ENCODE measurements around the gene PANX3.

Gene PANX3

GRCh38 chr11:124611064-124611463, at the start of gene PANX3:
PANX3 (plus strand) TSS chr11:124611428; CDS start chr11:124611557, 129 bp downstream.
- Histone ChIP-seq H3K27ac (ENCODE audit: low read depth, low read length) (no peak within 1 kb of the TSS), H3K4me3 (ENCODE audit: low read depth in 1 of 2, low read length in 2 of 2) (no peak within 1 kb of the TSS), H3K4me1 (ENCODE audit: insufficient read depth, low read length) (no peaks in the 10 kb centered on the region), H3K36me3 (ENCODE audit: insufficient read depth, low read length) (no peaks in the 10 kb centered on the region), H3K9ac (ENCODE audit: low read length) (no peak within 1 kb of the TSS), H3K9me3 (ENCODE audit: low read length) (no peaks in the 10 kb centered on the region), H3K27me3 (ENCODE audit: control insufficient read depth in 1 of 2, insufficient read depth in 2 of 2, low read length in 2 of 2) (no peaks in the 10 kb centered on the region)

GRCh38 chr11:124569697-124570096, 41.5 kb upstream of the PANX3 start, which contains the start of gene OR8A1:
OR8A1 (plus strand) TSS chr11:124569997; CDS start chr11:124570120, 123 bp downstream.
- Histone ChIP-seq H3K36me3 (ENCODE audit: insufficient read depth, low read length) (no peaks in the 10 kb centered on the region), H3K9me3 (ENCODE audit: low read length) (no peaks in the 10 kb centered on the region), H3K9ac (ENCODE audit: low read length) (no peak within 1 kb of the TSS), H3K27ac (ENCODE audit: low read depth, low read length) (no peak within 1 kb of the TSS), H3K4me3 (ENCODE audit: low read depth in 1 of 2, low read length in 2 of 2) (no peak within 1 kb of the TSS), H3K4me1 (ENCODE audit: insufficient read depth, low read length) (no peaks in the 10 kb centered on the region), H3K27me3 (ENCODE audit: control insufficient read depth in 1 of 2, insufficient read depth in 2 of 2, low read length in 2 of 2) (no peaks in the 10 kb centered on the region)

- H3K9ac ChIP-seq (ENCODE audit: low read length): no peak overlapping the region
- H3K27ac ChIP-seq (ENCODE audit: low read depth, low read length): no peak overlapping the region
- no peaks in the 10 kb centered on the region for H3K9me3 ChIP-seq (ENCODE audit: low read length)
- no peaks in the 10 kb centered on the region for H3K36me3 ChIP-seq (ENCODE audit: insufficient read depth, low read length)
- no peak overlapping the region for H3K4me3 ChIP-seq (ENCODE audit: low read depth in 1 of 2, low read length in 2 of 2)
- no peaks in the 10 kb centered on the region for H3K27me3 ChIP-seq (ENCODE audit: control insufficient read depth in 1 of 2, insufficient read depth in 2 of 2, low read length in 2 of 2)
- H3K4me1 ChIP-seq (ENCODE audit: insufficient read depth, low read length): no peaks in the 10 kb centered on the region
Measured at GRCh38 chr11:124570160-124570559, 41.1 kb upstream of the PANX3 start.

- Histone ChIP-seq H3K36me3 (ENCODE audit: insufficient read depth, low read length) (no peaks in the 10 kb centered on the region), H3K27ac (ENCODE audit: low read depth, low read length) (no peak overlapping the region), H3K9me3 (ENCODE audit: low read length) (no peaks in the 10 kb centered on the region), H3K4me1 (ENCODE audit: insufficient read depth, low read length) (no peaks in the 10 kb centered on the region), H3K4me3 (ENCODE audit: low read depth in 1 of 2, low read length in 2 of 2) (no peak overlapping the region), H3K27me3 (ENCODE audit: control insufficient read depth in 1 of 2, insufficient read depth in 2 of 2, low read length in 2 of 2) (no peaks in the 10 kb centered on the region), H3K9ac (ENCODE audit: low read length) (no peak overlapping the region)
Measured at GRCh38 chr11:124577716-124578427, 33.4 kb upstream of the PANX3 start.

GRCh38 chr11:124578761-124579160, 32.5 kb upstream of the PANX3 start:
- H3K4me3 ChIP-seq (ENCODE audit: low read depth in 1 of 2, low read length in 2 of 2): no peak overlapping the region
- H3K27me3 ChIP-seq (ENCODE audit: control insufficient read depth in 1 of 2, insufficient read depth in 2 of 2, low read length in 2 of 2): no peaks in the 10 kb centered on the region
- H3K27ac ChIP-seq (ENCODE audit: low read depth, low read length): no peak overlapping the region
- no peak overlapping the region for H3K9ac ChIP-seq (ENCODE audit: low read length)
- no peaks in the 10 kb centered on the region for H3K36me3 ChIP-seq (ENCODE audit: insufficient read depth, low read length)
- no peaks in the 10 kb centered on the region for H3K9me3 ChIP-seq (ENCODE audit: low read length)
- H3K4me1 ChIP-seq (ENCODE audit: insufficient read depth, low read length): no peaks in the 10 kb centered on the region

- Histone ChIP-seq H3K27me3 (ENCODE audit: control insufficient read depth in 1 of 2, insufficient read depth in 2 of 2, low read length in 2 of 2) (no peaks in the 10 kb centered on the region), H3K27ac (ENCODE audit: low read depth, low read length) (no peak overlapping the region), H3K9ac (ENCODE audit: low read length) (no peak overlapping the region), H3K36me3 (ENCODE audit: insufficient read depth, low read length) (no peaks in the 10 kb centered on the region), H3K4me1 (ENCODE audit: insufficient read depth, low read length) (no peaks in the 10 kb centered on the region), H3K4me3 (ENCODE audit: low read depth in 1 of 2, low read length in 2 of 2) (no peak overlapping the region), H3K9me3 (ENCODE audit: low read length) (no peaks in the 10 kb centered on the region)
Measured at GRCh38 chr11:124581817-124582216, 29.4 kb upstream of the PANX3 start.

- H3K9me3 ChIP-seq (ENCODE audit: low read length): no peaks in the 10 kb centered on the region
- no peak overlapping the region for H3K27ac ChIP-seq (ENCODE audit: low read depth, low read length)
- no peaks in the 10 kb centered on the region for H3K36me3 ChIP-seq (ENCODE audit: insufficient read depth, low read length)
- no peaks in the 10 kb centered on the region for H3K4me1 ChIP-seq (ENCODE audit: insufficient read depth, low read length)
- no peak overlapping the region for H3K4me3 ChIP-seq (ENCODE audit: low read depth in 1 of 2, low read length in 2 of 2)
- H3K9ac ChIP-seq (ENCODE audit: low read length): no peak overlapping the region
- H3K27me3 ChIP-seq (ENCODE audit: control insufficient read depth in 1 of 2, insufficient read depth in 2 of 2, low read length in 2 of 2): no peaks in the 10 kb centered on the region
Measured at GRCh38 chr11:124582565-124582964, 28.7 kb upstream of the PANX3 start.

GRCh38 chr11:124583781-124584180, 27.4 kb upstream of the PANX3 start:
- Histone ChIP-seq H3K9ac (ENCODE audit: low read length) (no peak overlapping the region), H3K36me3 (ENCODE audit: insufficient read depth, low read length) (no peaks in the 10 kb centered on the region), H3K27ac (ENCODE audit: low read depth, low read length) (no peak overlapping the region), H3K4me1 (ENCODE audit: insufficient read depth, low read length) (no peaks in the 10 kb centered on the region), H3K9me3 (ENCODE audit: low read length) (no peaks in the 10 kb centered on the region), H3K4me3 (ENCODE audit: low read depth in 1 of 2, low read length in 2 of 2) (no peak overlapping the region), H3K27me3 (ENCODE audit: control insufficient read depth in 1 of 2, insufficient read depth in 2 of 2, low read length in 2 of 2) (no peaks in the 10 kb centered on the region)

GRCh38 chr11:124584681-124585372, 26.4 kb upstream of the PANX3 start:
- H3K27me3 ChIP-seq (ENCODE audit: control insufficient read depth in 1 of 2, insufficient read depth in 2 of 2, low read length in 2 of 2): no peaks in the 10 kb centered on the region
- H3K4me3 ChIP-seq (ENCODE audit: low read depth in 1 of 2, low read length in 2 of 2): no peak overlapping the region
- no peaks in the 10 kb centered on the region for H3K9me3 ChIP-seq (ENCODE audit: low read length)
- no peak overlapping the region for H3K9ac ChIP-seq (ENCODE audit: low read length)
- H3K27ac ChIP-seq (ENCODE audit: low read depth, low read length): no peak overlapping the region
- H3K36me3 ChIP-seq (ENCODE audit: insufficient read depth, low read length): no peaks in the 10 kb centered on the region
- no peaks in the 10 kb centered on the region for H3K4me1 ChIP-seq (ENCODE audit: insufficient read depth, low read length)

- H3K36me3 ChIP-seq (ENCODE audit: insufficient read depth, low read length): no peaks in the 10 kb centered on the region
- no peak overlapping the region for H3K27ac ChIP-seq (ENCODE audit: low read depth, low read length)
- H3K27me3 ChIP-seq (ENCODE audit: control insufficient read depth in 1 of 2, insufficient read depth in 2 of 2, low read length in 2 of 2): no peaks in the 10 kb centered on the region
- H3K4me1 ChIP-seq (ENCODE audit: insufficient read depth, low read length): no peaks in the 10 kb centered on the region
- no peaks in the 10 kb centered on the region for H3K9me3 ChIP-seq (ENCODE audit: low read length)
- H3K9ac ChIP-seq (ENCODE audit: low read length): no peak overlapping the region
- H3K4me3 ChIP-seq (ENCODE audit: low read depth in 1 of 2, low read length in 2 of 2): no peak overlapping the region
Measured at GRCh38 chr11:124586238-124586860, 24.9 kb upstream of the PANX3 start.

- Histone ChIP-seq H3K9me3 (ENCODE audit: low read length) (no peaks in the 10 kb centered on the region), H3K27ac (ENCODE audit: low read depth, low read length) (no peak overlapping the region), H3K27me3 (ENCODE audit: control insufficient read depth in 1 of 2, insufficient read depth in 2 of 2, low read length in 2 of 2) (no peaks in the 10 kb centered on the region), H3K36me3 (ENCODE audit: insufficient read depth, low read length) (no peaks in the 10 kb centered on the region), H3K4me1 (ENCODE audit: insufficient read depth, low read length) (no peaks in the 10 kb centered on the region), H3K9ac (ENCODE audit: low read length) (no peak overlapping the region), H3K4me3 (ENCODE audit: low read depth in 1 of 2, low read length in 2 of 2) (no peak overlapping the region)
Measured at GRCh38 chr11:124591430-124591829, 19.8 kb upstream of the PANX3 start.
